Uterus (tissue), 4 donors: ENCODE data around the gene CLTA. TPM values are rescaled to one million over a fixed set of nuclear protein-coding genes. Genes with fewer than 3 reads are reported as not detected.

Experiments used
- DNase-seq, 2 donors: peaks; one replicate each; pipeline ENCODE4 v3.0.0-alpha.2; 2019 to 2020
- H3K27ac ChIP-seq, 2 donors: fragments of 200-600 bp; sonication (generic); 1 replicate in 1 of 2; 2 replicates in 1 of 2; pipeline ENCODE4 v1.5.1; 2016 to 2018
- H3K27me3 ChIP-seq, 2 donors: fragments of 200-600 bp; sonication (generic); one replicate each; pipeline ENCODE4 v1.5.1; 2018 to 2019; ENCODE audit warnings: control low read depth in 1 of 2
- H3K36me3 ChIP-seq, 2 donors: fragments of 200-600 bp; sonication (generic); one replicate each; pipeline ENCODE4 v1.5.1; 2019; ENCODE audit warnings: control low read depth in 1 of 2
- H3K4me1 ChIP-seq, 2 donors: fragments of 200-600 bp; sonication (generic); one replicate each; pipeline ENCODE4 v1.5.1; 2018 to 2019; ENCODE audit warnings: control low read depth in 1 of 2
- H3K4me3 ChIP-seq, 2 donors: fragments of 200-600 bp; sonication (generic); 1 replicate in 1 of 2; 2 replicates in 1 of 2; pipeline ENCODE4 v1.5.1; 2018 to 2019; ENCODE audit warnings: mild to moderate bottlenecking in 1 of 2
- H3K9me3 ChIP-seq, 2 donors: fragments of 200-600 bp; sonication (generic); one replicate each; pipeline ENCODE4 v1.5.1; 2019; ENCODE audit warnings: control low read depth in 1 of 2
- POLR2A ChIP-seq, 2 donors: fragments of 450-650 bp; IDR thresholded peaks; one replicate each; pipeline ENCODE4 v1.6.1; 2016; ENCODE audit warnings: antibody characterized with exemption in 2 of 2, mild to moderate bottlenecking in 1 of 2, moderate library complexity in 1 of 2
- intact Hi-C: fragments of 100-400 bp; cut with DNase I; formaldehyde crosslinking; loops from one replicate; pipeline ENCODE4 v1.15.1; 2023; ENCODE audit warnings: low total_unique reads
- total RNA-seq, 4 donors: library from RNA; depleted of rRNA in 3 of 4; stranded (reverse); fragments of >200 nt in 3 of 4; gene quantifications; one replicate each; pipeline versions ENCODE4 v1.1.0 to v1.2.4, GENCODE V29; 2014 to 2023
- TF ChIP-seq, protein P1 (sequence below), 4 experiments: fragments of 200-600 bp in 2 of 4; fragments of 450-650 bp in 2 of 4; sonication (generic) in 2 of 4; IDR thresholded peaks; one replicate each; pipeline ENCODE4 v1.5.1; 2016 to 2019; ENCODE audit warnings: antibody characterized with exemption in 4 of 4, mild to moderate bottlenecking in 2 of 4, moderate library complexity in 1 of 4
- donor health status: DM: yes; HTN: yes; CAD: no.

CLTA gene, protein sequence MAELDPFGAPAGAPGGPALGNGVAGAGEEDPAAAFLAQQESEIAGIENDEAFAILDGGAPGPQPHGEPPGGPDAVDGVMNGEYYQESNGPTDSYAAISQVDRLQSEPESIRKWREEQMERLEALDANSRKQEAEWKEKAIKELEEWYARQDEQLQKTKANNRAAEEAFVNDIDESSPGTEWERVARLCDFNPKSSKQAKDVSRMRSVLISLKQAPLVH
- total RNA-seq, result 100 to 1,000 TPM; 111 to 191 (median 141) TPM

DNA sequence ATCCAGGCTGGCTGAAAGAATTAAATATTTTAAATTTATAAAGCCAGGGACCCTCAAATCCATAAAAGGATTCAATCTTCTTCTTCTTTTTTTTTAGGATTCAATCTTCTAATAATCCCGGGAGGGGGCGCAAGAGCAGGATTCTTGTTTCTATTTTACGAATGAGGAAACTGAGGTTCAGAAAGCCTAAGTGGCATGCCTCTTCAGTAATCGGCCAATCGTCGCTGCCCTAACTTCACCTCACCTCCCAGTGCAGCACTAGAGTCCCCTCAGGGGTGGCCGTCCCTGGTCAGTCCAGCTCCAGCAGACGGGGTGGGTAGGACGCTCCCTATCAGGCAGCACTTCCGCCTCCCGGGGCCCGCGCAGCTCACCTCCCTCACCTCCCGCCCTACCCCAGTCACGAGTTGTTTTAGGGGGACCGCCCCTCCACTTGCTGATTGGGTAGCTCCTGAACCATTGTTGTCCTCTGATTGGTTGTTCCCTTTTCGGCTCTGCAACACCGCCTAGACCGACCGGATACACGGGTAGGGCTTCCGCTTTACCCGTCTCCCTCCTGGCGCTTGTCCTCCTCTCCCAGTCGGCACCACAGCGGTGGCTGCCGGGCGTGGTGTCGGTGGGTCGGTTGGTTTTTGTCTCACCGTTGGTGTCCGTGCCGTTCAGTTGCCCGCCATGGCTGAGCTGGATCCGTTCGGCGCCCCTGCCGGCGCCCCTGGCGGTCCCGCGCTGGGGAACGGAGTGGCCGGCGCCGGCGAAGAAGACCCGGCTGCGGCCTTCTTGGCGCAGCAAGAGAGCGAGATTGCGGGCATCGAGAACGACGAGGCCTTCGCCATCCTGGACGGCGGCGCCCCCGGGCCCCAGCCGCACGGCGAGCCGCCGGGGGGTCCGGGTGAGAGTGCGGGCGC is at the start of gene CLTA:
Gene CLTA (plus strand): TSS at position 534 of the 902 bp plus-strand sequence. CDS start 136 bp downstream, at position 670.
- no peaks in the 10 kb centered on the region for H3K9me3 ChIP-seq
- peak; percentile 81 to 84 for TF ChIP-seq POLR2A (IDR thresholded peaks at IDR 0.05)
- TF ChIP-seq, protein P1, sequence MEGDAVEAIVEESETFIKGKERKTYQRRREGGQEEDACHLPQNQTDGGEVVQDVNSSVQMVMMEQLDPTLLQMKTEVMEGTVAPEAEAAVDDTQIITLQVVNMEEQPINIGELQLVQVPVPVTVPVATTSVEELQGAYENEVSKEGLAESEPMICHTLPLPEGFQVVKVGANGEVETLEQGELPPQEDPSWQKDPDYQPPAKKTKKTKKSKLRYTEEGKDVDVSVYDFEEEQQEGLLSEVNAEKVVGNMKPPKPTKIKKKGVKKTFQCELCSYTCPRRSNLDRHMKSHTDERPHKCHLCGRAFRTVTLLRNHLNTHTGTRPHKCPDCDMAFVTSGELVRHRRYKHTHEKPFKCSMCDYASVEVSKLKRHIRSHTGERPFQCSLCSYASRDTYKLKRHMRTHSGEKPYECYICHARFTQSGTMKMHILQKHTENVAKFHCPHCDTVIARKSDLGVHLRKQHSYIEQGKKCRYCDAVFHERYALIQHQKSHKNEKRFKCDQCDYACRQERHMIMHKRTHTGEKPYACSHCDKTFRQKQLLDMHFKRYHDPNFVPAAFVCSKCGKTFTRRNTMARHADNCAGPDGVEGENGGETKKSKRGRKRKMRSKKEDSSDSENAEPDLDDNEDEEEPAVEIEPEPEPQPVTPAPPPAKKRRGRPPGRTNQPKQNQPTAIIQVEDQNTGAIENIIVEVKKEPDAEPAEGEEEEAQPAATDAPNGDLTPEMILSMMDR (IDR thresholded peaks at IDR 0.05), result peak; percentile 60 to 65 (median 61)
- peak within 1 kb of the TSS; percentile 90 to 93 for H3K27ac ChIP-seq
- H3K4me1 ChIP-seq, result peaks cover 0 to 18% of the 10 kb centered on the region in 2 donors
- peak within 1 kb of the TSS; percentile 83 to 98 for H3K4me3 ChIP-seq
- H3K36me3 ChIP-seq, result no peaks in the 10 kb centered on the region
- DNase-seq, result peak; percentile 94 to 97
- intact Hi-C loops, result no loop called here
- H3K27me3 ChIP-seq, result no peaks in the 10 kb centered on the region

DNA sequence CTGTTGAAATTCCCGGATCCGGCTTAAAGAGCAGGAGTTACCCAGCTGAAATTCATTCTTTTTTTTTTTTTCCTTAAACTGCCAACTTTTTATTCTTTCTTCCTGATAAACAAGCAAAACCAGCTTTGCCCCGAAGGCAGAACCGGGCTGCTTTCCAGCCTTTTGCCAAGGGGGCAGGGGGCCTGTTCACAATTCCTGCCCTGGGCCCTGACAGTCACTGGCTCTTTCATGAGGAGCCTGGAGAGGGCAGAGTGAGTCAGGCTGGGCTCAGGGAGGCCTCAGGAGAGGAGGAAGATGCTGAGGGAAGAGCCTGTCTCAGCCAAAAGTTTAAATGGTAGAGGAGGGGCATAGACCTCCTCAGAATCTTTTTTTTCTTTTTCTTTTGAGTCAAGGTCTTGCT is 49.4 kb upstream of the CLTA start:
- no peak for TF ChIP-seq POLR2A (IDR thresholded peaks at IDR 0.05)
- TF ChIP-seq, protein P1 (IDR thresholded peaks at IDR 0.05), result peak; percentile 42 to 68 (median 53)
- peaks cover 2 to 17% of the 10 kb centered on the region in 2 donors for H3K4me1 ChIP-seq
- DNase-seq, result peak; percentile 62 to 64
- H3K4me3 ChIP-seq, result no peak overlapping the region
- intact Hi-C loops, result no loop called here
- H3K36me3 ChIP-seq, result no peaks in the 10 kb centered on the region
- H3K9me3 ChIP-seq, result no peaks in the 10 kb centered on the region
- peak overlapping the region; percentile 81 to 91 for H3K27ac ChIP-seq
- H3K27me3 ChIP-seq, result no peaks in the 10 kb centered on the region

DNA sequence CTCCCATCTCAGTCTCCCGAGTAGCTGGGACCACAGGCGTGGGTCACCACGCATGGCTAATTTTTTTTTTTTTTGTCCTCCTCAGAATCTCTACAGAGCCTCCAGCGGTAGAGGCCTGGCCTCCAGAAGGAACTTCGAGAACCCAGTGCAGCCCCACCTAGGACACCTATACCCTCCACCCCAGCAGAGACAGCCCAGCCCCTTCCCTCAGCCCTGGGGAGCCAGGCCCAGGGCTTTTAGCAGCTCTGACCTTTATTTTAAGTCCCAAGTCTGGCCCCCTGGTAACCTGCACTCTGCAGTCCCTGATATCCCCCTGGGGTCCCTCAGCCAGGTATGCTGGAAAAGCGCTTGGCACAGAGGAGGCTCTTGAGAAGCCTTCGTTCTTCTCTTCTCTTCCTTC is 49.0 kb upstream of the CLTA start:
- intact Hi-C loops, result no loop called here
- Histone ChIP-seq H3K27me3 (no peaks in the 10 kb centered on the region), H3K4me1 (peaks cover 2 to 17% of the 10 kb centered on the region in 2 donors), H3K27ac (peak overlapping the region; percentile 81 to 91), H3K9me3 (no peaks in the 10 kb centered on the region), H3K4me3 (no peak overlapping the region), H3K36me3 (no peaks in the 10 kb centered on the region)
- TF ChIP-seq, protein P1 (IDR thresholded peaks at IDR 0.05), result no peak
- TF ChIP-seq POLR2A (IDR thresholded peaks at IDR 0.05), result no peak
- no peak for DNase-seq

DNA sequence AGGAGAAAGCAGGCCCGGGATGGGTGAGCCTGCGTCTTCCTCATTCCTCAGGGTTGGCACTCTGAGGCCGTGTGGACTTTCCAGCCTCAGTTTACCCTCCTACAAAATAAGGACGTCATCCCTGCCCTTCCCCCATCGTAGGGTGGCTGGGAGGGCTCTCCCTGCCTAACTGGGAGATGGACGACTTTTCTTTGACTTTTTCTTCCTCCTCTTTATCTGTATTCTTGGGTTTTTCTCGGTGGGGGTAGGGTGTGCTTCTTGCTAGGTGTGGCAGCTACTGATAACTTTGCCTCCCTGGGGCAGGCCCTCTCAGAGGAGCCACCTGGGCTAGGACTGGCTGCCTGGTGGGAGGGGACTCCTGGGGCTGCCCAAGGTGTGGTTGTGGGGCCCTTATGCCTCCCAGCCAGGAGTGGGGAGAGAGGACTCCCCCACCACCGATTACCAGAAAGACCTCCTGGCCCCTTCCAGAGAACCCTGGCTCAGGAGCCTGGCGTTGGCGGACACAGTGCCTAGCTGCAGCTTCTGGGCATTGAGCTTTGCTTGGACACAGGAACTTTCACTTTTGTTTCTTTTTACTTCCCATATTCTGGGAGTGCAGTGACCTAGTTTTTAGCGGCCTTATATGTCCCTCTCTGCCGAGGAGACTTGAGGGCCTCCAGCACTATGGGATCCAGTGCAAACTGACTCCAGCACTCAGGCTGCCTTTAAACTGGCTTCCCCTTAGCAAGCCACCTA is 48.0 kb upstream of the CLTA start:
- Histone ChIP-seq H3K4me3 (peak overlapping the region in 1 of 2 donors; percentile 10), H3K9me3 (no peaks in the 10 kb centered on the region), H3K36me3 (no peaks in the 10 kb centered on the region), H3K27me3 (no peaks in the 10 kb centered on the region), H3K27ac (peak overlapping the region; percentile 81 to 91), H3K4me1 (peaks cover 2 to 17% of the 10 kb centered on the region in 2 donors)
- TF ChIP-seq POLR2A (IDR thresholded peaks at IDR 0.05), result no peak
- TF ChIP-seq, protein P1 (IDR thresholded peaks at IDR 0.05), result no peak
- DNase-seq, result no peak
- intact Hi-C loops, result no loop called here
